Measurements from ENCODE around the gene EGR1. TPM values are rescaled to one million over a fixed set of nuclear protein-coding genes. Genes with fewer than 3 reads are reported as not detected.

EGR1 gene
- polyA plus RNA-seq, 1 of the 3 experiments (the other 2 are of a cell fraction) = 48.0 TPM

- TF ChIP-seq REST (IDR thresholded peaks at IDR 0.05; ENCODE audit: low read depth, low read length) (no peak), YY1 (IDR thresholded peaks at IDR 0.05; ENCODE audit: low read depth) (no peak), MXI1 (IDR thresholded peaks at IDR 0.05; ENCODE audit: low read depth, low read length) (no peak), TAF1 (IDR thresholded peaks at IDR 0.05; ENCODE audit: borderline replicate concordance, low read depth, low read length) (no peak), CTCF (IDR thresholded peaks at IDR 0.05) (no peak), NFIC (IDR thresholded peaks at IDR 0.05; ENCODE audit: borderline replicate concordance) (no peak)
Measured at GRCh38 chr5:138459311-138459933, 5.9 kb upstream of the EGR1 start (continued).

- no peaks in the 10 kb centered on the region for H3K36me3 ChIP-seq (replicated peaks in 1 of 2; ENCODE audit: control insufficient read depth in 1 of 2, insufficient read depth in 2 of 2, low read length in 1 of 2)
- 95% methylated on average over 4 of the region's 4 CpGs for WGBS (ENCODE audit: low lambda C conversion rate)
- H3K79me2 ChIP-seq (ENCODE audit: insufficient read depth) = no peaks in the 10 kb centered on the region
- no peak overlapping the region for H3K4me3 ChIP-seq (ENCODE audit: low read depth in 2 of 2, low read length in 1 of 2)
- peaks cover 4% of the 10 kb centered on the region for H3F3A ChIP-seq (replicated peaks; ENCODE audit: insufficient read depth)
- H3K9me3 ChIP-seq = no peaks in the 10 kb centered on the region
- no peak for DNase-seq
- H3K27me3 ChIP-seq (ENCODE audit: insufficient read depth) = no peaks in the 10 kb centered on the region
- H3K9me2 ChIP-seq = no peaks in the 10 kb centered on the region
- POLR2A ChIA-PET = no interaction called here
- H3K4me1 ChIP-seq (ENCODE audit: control insufficient read depth in 1 of 2, insufficient read depth in 2 of 2, low read depth in 1 of 2, low read length in 1 of 2) = peaks cover 0 to 6% of the 10 kb centered on the region in 2 experiments; a peak in 1 of 4 replicates
- CTCF ChIA-PET = interaction anchor here (0.6 to 11.7 kb wide), 3 partner anchors 10 to 40 kb away, joined by 3 to 196 read pairs (median 131); no protein-coding TSS in a partner anchor
- no peak overlapping the region for H3K27ac ChIP-seq (ENCODE audit: low read depth in 2 of 2, low read length in 1 of 2)
- no peak for TF ChIP-seq FOXM1 (IDR thresholded peaks at IDR 0.05; ENCODE audit: low read depth)
- TF ChIP-seq GABPA (IDR thresholded peaks at IDR 0.05; ENCODE audit: low read depth) = no peak
- no peak for TF ChIP-seq CHD2 (IDR thresholded peaks at IDR 0.05; ENCODE audit: low read length, partially characterized antibody)
- no peak for TF ChIP-seq EP300 (IDR thresholded peaks at IDR 0.05; ENCODE audit: borderline replicate concordance in 1 of 2, low read depth in 1 of 2, low read length in 1 of 2)
- H3K9ac ChIP-seq = no peak overlapping the region
- no peak overlapping the region for H2AFZ ChIP-seq (ENCODE audit: low read depth)
- no peak overlapping the region for H3K4me2 ChIP-seq
- H4K20me1 ChIP-seq (ENCODE audit: insufficient read depth) = no peaks in the 10 kb centered on the region
Measured at GRCh38 chr5:138460032-138460693, 5.1 kb upstream of the EGR1 start.
